AG08395 (cell line): ENCODE measurements around the gene AK8.
A peak's percentile ranks its signal among the peaks of the same experiment; 100 is the strongest.

Experiments
- DNase-seq: peaks from one replicate; pipeline ENCODE4 v3.0.0; 2012; ENCODE audit warnings: mixed read lengths, low spot score

Gene AK8

DNA sequence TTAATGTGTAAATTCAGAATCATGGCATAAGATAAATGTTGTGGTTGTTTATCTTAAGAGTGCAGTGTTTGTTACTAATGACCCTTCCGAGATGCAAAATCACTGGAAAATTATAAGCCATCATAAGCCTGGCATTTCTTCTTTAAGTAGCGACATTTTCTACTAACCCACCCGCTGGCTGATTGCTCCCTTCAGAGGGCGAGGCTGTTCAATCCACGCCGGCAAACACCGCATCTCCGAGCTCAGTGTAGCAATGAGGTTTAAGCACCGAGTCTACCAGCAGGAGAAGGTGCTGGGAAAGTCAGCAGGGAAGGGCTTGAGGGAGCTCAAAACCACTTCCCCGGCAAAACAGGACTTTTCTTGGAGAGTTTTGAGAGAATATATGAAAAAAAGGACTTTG lies 52.7 kb downstream of the AK8 start:
- no peak for DNase-seq

- no peak for DNase-seq
Observed at GRCh38 chr9:132824951-132825350, 53.1 kb downstream of the AK8 start.

- no peak for DNase-seq
Observed at GRCh38 chr9:132824151-132824550, 53.9 kb downstream of the AK8 start.

GRCh38 chr9:132823370-132824145 lies 54.5 kb downstream of the AK8 start:
- DNase-seq, result no peak

GRCh38 chr9:132820169-132820944 lies 57.7 kb downstream of the AK8 start:
- DNase-seq, result no peak

GRCh38 chr9:132818588-132818987 lies 59.5 kb downstream of the AK8 start:
- DNase-seq, result no peak

DNA sequence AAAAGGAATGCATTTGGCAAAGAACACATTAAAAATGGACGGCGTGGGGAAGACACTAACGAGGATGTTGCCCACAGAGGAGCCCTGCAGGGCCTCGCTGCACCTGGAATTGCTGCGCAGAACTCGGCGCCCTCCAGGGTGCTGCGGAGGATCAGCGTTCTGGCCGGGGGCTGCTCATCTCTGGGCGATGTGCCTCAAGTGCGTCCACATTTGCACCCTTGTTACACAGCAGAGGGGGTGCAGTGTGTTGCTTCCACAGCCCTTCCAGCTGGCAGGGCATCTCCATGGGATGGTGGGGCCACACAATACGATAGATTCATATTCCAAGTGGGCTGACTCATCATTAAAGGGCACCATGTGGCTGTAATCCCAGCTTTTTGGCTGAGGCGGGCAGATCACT lies 63.1 kb downstream of the AK8 start:
- no peak for DNase-seq

DNA sequence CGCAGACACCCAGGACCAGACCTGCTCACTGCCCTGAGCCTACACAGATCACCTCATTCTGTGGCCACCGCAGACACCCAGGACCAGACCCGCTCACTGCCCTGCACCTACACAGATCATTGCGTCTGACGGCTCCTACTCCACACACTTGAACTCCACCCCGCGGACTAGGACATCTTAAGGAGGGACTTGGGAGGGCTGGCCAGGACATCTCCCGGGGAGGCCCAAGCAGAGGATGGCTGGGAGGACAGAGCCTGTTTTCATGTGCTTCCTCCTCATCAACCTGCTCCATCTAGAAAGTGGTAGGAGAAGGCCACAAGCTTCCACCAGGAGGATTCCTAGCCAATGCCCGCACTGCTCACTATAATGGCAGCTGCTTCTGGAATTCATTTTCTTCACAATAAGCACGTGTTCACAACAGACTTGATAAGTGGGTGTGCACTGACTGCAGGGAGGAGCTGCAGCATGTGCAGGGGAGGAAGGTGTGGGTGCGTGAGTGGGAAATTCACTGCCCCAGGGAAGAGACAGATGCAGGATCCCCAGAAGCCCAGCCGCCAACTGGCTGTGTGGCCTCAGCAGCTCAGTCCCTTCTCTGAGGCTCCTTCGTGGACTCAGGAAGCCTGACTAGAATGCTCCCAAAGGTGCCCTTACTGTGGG lies 64.8 kb downstream of the AK8 start:
- no peak for DNase-seq

GRCh38 chr9:132811985-132812384 lies 66.1 kb downstream of the AK8 start:
- no peak for DNase-seq

GRCh38 chr9:132810314-132810713 lies 67.8 kb downstream of the AK8 start:
- DNase-seq, result no peak

- no peak for DNase-seq
Observed at GRCh38 chr9:132809677-132810271, 68.3 kb downstream of the AK8 start.

GRCh38 chr9:132808645-132809044 lies 69.4 kb downstream of the AK8 start:
- DNase-seq, result no peak

GRCh38 chr9:132806723-132807421 lies 71.2 kb downstream of the AK8 start:
- no peak for DNase-seq

DNA sequence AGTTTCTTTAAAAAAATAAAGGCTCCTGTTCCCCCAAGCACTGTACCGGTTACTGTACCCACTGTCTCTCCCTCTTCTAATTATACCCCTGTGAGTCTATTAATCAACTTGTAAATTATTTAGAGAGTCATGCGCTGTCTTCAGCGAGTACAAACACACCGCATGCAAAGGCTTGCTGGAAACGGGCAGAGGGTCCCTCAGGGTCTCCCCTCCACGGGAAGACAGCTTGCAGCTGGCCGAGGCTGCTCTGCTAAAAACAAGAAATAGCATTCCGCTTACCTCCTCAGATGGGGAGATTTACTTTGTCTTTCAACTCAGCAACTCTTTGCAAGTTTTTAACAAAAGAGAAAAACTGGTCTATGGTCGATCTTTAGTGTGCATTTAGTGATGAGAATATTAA lies 71.8 kb downstream of the AK8 start:
- no peak for DNase-seq

DNA sequence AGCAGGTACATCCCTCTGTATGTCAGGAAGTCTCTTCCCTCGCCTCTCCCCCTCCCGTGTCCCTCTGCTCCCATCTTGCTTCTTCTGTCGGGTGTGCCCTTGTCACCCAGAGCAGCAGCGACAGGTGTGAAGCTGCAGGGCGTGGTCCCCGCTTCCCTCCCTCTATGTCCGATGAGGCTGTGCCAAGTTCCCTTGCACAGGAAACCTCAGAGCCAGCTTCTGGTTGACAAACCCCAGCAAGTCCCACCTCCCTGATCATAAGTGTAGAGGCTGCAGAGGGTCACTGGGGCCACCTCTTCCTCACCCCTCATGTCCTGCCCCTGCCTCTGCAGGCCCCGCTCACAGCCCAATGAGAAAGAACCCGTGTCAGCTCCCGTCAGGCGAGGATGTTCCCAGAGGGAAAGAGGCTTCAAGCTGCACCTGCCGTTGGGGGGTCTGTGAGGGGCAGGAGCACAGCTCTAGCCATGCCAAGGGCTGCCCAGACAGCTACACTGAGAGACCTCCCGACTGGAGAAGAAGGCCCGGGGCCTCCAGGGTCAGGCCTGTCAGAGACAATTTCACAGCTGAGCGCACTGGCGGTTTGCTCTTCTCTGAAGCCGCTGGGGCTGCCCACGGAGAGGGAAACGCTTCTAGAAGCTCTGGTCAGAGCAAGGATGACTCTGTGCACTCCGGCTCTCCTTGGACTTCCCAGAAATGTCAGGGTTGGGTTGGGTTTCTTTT lies 73.3 kb downstream of the AK8 start:
- DNase-seq, result no peak

DNA sequence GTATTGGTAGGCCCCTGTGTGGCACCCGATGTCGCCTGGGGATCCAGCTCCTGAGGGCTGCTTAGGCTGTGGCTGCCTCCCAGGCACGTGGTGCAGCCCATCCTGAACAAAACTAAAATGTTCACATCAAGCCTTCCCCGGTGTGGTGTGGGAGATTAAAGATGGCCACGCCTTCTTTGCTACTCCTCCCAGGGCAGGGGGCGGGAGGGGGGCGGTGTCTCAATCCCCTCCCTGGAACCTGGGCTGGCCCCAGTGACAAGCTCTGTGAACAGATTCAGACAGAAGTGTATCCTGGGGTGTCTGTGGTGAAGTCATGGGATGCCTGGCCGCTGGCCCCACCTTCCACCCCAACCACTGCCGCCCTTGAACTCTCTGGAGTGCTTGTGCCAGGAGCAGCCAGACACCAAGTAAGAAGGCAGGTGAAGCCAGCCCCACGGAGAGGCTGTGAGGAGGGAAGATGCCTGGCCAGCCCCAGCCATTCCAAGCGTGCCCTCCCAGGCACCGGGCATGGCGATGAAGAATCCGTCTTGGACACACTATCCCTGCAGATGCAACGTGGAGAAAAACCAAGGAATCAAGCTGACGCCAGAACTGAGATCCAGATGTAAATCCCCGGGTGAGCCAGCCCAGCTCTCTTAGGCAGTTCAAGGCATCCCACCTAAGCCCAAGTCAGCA lies 75.8 kb downstream of the AK8 start:
- no peak for DNase-seq

DNA sequence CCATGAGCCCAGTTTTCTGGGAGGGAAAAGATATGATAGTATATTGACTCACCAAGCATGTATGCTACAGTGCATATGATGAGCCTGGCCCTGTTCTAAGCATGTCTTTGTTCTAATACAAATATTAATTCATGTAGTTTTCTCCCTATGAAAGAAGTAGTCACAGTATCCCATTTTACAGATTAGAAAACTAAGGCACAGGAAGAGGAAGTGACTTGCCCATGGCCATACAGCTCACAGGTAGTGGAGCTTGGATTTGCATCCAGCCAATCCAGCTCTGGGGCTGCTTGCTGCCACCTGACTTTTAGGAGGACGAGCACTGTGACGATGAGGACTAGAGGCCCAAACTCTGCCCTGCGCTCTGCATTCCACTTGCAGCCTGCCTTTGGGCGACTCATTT lies 76.4 kb downstream of the AK8 start:
- DNase-seq, result no peak

- DNase-seq, result peak; percentile 74
Observed at GRCh38 chr9:132800038-132800648, 77.9 kb downstream of the AK8 start.

GRCh38 chr9:132798817-132799790 lies 79.0 kb downstream of the AK8 start:
- no peak for DNase-seq
